Pancreas (tissue), 10 donors: ENCODE data around the gene PRSS35. TPM values are rescaled to one million over a fixed set of nuclear protein-coding genes. Genes with fewer than 3 reads are reported as not detected.
"Not testable (repeated sequence)": the region's sequence is repeated elsewhere in the genome, so short reads cannot be mapped to it uniquely, and the experiment has no call there.

ENCODE experiments used
- ATAC-seq, 4 donors: fragments of 200-7000 bp; cut with Tn5 transposase; one replicate each; pipeline versions ENCODE4 v1.8.0 to v1.9.1; 2020; ENCODE audit warnings: mild to moderate bottlenecking in 4 of 4, moderate library complexity in 4 of 4
- DNase-seq, 6 donors: peaks; one replicate each; pipeline ENCODE4 v3.0.0-alpha.2; 2020
- FAIRE-seq: peaks from 2 replicates; lab custom pipeline; 2012; peaks lifted over from hg19 to GRCh38; lab: Jason Lieb, UNC
- H3K27ac ChIP-seq, 4 donors: fragments of 200-600 bp; sonication (generic); 1 replicate in 3 of 4; 2 replicates in 1 of 4; pipeline versions ENCODE4 v1.5.0 to v1.8.0; 2020
- H3K27me3 ChIP-seq, 4 donors: fragments of 200-600 bp; one replicate each; pipeline ENCODE4 v1.8.0; 2021
- H3K36me3 ChIP-seq, 3 donors: fragments of 200-600 bp; sonication (generic) in 1 of 3; one replicate each; pipeline versions ENCODE4 v1.5.0 to v1.8.0; 2020 to 2021
- H3K4me1 ChIP-seq, 3 donors: fragments of 200-600 bp; one replicate each; pipeline ENCODE4 v1.8.0; 2021
- H3K4me3 ChIP-seq, 4 donors: fragments of 200-600 bp; sonication (generic) in 2 of 4; one replicate each; pipeline versions ENCODE4 v1.5.0 to v1.8.0; 2020 to 2021
- H3K9me3 ChIP-seq, 4 donors: fragments of 200-600 bp; one replicate each; pipeline ENCODE4 v1.8.0; 2021
- WGBS, 2 donors: extraction: QIAGEN DNeasy Blood & Tissue Kit; methylation state at CpG; one replicate each; pipeline ENCODE4 v1.1.7; 2013; 5-methylcytosine and 5-hydroxymethylcytosine counted together
- intact Hi-C, 3 donors: fragments of 100-400 bp; cut with DNase I; formaldehyde crosslinking; loops; one replicate each; pipeline versions ENCODE4 v1.11.1 to v1.14.2; 2022
- polyA plus RNA-seq, 2 donors: library from polyadenylated mRNA; stranded (reverse); fragments of 200-250 nt; gene quantifications; one replicate each; pipeline ENCODE4 v1.2.3, GENCODE V29; 2013
- total RNA-seq, 6 donors: library from RNA; stranded (reverse); fragmentation: NEBNext Ultra II Directional in 4 of 6; extraction: Animal tissue kit (Norgen Biotek cat#: 25700) in 4 of 6; gene quantifications; one replicate each; pipeline versions ENCODE4 v1.2.1 to v1.2.4, GENCODE V29; 2021 to 2023
- TF ChIP-seq, protein P1 (sequence below), 4 donors: fragments of 200-600 bp; sonication (generic) in 3 of 4; IDR thresholded peaks; one replicate each; pipeline versions ENCODE4 v1.5.0 to v1.8.0; 2021; ENCODE audit warnings: antibody characterized with exemption in 4 of 4
- donor health status: healthy with polysubstance abuse.
- donor health status: DM: no; HTN: no; CAD: no; lungs with moderate emphysema.
- donor health status: DM: no; HTN: no; CAD: no.
- donor health status: control.
- donor health status: control.
- donor health status: Bipolar disorder and iron deficiency.
- donor health status: DM: yes; HTN: yes; CAD: no.
- donor health status: DM: no; HTN: no; CAD: no.
- donor health status: DM: no; HTN: no; CAD: no.
- donor health status: DM: yes; HTN: yes; CAD: no.

Gene PRSS35
- total and polyA plus RNA-seq, 8 donors, result 0.12 to 0.46 (median 0.33) TPM

DNA sequence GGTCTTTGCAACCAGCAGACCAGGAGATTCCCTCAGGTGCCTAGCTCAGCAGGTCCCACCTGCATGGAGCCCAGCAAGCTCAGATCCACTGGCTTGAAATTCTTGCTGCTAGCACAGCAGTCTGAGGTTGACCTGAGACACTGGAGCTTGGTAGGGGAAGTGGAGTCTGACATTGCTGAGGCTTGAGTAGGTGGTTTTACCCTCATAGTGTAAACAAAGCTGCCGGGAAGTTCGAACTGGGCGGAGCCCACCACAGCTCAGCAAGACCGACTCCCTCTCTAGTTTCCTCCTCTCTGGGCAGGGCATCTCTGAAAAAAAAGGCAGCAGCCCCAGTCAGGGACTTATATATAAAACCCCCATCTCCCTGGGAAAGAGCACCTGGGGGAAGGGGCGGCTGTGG is 34.3 kb downstream of the PRSS35 start:
- Histone ChIP-seq H3K27ac (no peak overlapping the region), H3K4me1 (no peaks in the 10 kb centered on the region), H3K27me3 (no peaks in the 10 kb centered on the region), H3K4me3 (no peak overlapping the region), H3K9me3 (no peaks in the 10 kb centered on the region), H3K36me3 (no peaks in the 10 kb centered on the region)
- WGBS, 2 donors, result 28 to 33% methylated on average over 5 of the region's 5 CpGs
- intact Hi-C loops, result no loop called here
- no peak for FAIRE-seq
- TF ChIP-seq, protein P1, sequence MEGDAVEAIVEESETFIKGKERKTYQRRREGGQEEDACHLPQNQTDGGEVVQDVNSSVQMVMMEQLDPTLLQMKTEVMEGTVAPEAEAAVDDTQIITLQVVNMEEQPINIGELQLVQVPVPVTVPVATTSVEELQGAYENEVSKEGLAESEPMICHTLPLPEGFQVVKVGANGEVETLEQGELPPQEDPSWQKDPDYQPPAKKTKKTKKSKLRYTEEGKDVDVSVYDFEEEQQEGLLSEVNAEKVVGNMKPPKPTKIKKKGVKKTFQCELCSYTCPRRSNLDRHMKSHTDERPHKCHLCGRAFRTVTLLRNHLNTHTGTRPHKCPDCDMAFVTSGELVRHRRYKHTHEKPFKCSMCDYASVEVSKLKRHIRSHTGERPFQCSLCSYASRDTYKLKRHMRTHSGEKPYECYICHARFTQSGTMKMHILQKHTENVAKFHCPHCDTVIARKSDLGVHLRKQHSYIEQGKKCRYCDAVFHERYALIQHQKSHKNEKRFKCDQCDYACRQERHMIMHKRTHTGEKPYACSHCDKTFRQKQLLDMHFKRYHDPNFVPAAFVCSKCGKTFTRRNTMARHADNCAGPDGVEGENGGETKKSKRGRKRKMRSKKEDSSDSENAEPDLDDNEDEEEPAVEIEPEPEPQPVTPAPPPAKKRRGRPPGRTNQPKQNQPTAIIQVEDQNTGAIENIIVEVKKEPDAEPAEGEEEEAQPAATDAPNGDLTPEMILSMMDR (IDR thresholded peaks at IDR 0.05), result no peak
- no peak for ATAC-seq
- no peak for DNase-seq

DNA sequence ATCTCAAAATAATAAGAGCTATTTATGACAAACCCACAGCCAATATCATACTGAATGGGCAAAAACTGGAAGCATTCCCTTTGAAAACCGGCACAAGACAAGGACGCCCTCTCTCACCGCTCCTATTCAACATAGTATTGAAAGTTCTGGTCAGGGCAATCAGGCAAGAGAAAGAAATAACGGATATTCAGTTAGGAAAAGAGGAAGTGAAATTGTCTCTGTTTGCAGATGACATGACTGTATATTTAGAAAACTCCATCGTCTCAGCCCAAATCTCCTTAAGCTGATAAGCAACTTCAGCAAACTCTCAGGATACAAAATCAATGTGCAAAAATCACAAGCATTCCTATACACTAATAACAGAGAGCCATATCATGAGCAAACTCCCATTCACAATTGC is 38.1 kb downstream of the PRSS35 start:
- DNase-seq, H3K27me3 ChIP-seq, H3K36me3 ChIP-seq, intact Hi-C loops, H3K4me3 ChIP-seq, H3K9me3 ChIP-seq, ATAC-seq, H3K27ac ChIP-seq, FAIRE-seq, H3K4me1 ChIP-seq: not testable (repeated sequence)
- WGBS, 2 donors, result 50 to 52% methylated on average over 5 of the region's 5 CpGs

DNA sequence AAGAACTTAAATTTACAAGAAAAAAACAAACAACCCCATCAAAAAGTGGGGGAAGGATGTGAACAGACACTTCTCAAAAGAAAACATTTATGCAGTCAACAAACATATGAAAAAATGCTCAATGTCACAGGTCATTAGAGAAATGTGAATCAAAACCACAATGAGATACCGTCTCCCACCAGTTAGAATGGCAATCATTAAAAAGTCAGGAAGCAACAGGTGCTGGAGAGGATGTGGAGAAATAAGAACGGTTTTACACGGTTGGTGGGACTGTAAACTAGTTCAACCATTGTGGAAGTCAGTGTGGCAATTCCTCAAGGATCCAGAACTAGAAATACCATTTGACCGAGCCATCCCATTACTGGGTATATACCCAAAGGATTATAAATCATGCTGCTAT is 39.4 kb downstream of the PRSS35 start:
- ATAC-seq, H3K27ac ChIP-seq, H3K27me3 ChIP-seq, H3K4me3 ChIP-seq, H3K4me1 ChIP-seq, H3K36me3 ChIP-seq, H3K9me3 ChIP-seq, FAIRE-seq, intact Hi-C loops, DNase-seq: not testable (repeated sequence)
- 79 to 90% methylated on average over 4 of the region's 4 CpGs for WGBS, 2 donors

DNA sequence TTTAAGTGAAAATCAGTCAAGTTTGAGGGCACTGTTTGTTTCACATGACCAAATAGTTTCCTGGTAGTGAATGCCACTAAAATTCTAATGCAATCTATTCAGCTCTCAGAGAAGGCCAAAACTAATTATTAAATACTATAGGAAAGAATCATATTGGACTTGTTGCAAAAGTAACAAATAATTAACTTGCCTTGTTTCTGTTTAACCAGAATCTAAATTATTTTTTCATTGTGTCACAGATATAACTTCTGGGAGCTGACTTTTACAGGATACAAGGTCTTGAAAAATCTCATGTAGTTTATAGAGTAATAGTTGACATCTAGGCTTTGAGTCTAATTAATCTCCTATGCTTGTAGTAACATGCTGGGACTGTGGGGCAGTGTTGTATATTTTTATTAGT is 44.5 kb downstream of the PRSS35 start:
- no peak overlapping the region for H3K4me3 ChIP-seq
- DNase-seq, result no peak
- H3K4me1 ChIP-seq, result no peaks in the 10 kb centered on the region
- no peak for FAIRE-seq
- intact Hi-C loops, result no loop called here
- H3K27me3 ChIP-seq, result no peaks in the 10 kb centered on the region
- H3K36me3 ChIP-seq, result no peaks in the 10 kb centered on the region
- TF ChIP-seq, protein P1 (IDR thresholded peaks at IDR 0.05), result no peak
- ATAC-seq, result no peak
- H3K27ac ChIP-seq, result no peak overlapping the region
- no peaks in the 10 kb centered on the region for H3K9me3 ChIP-seq

DNA sequence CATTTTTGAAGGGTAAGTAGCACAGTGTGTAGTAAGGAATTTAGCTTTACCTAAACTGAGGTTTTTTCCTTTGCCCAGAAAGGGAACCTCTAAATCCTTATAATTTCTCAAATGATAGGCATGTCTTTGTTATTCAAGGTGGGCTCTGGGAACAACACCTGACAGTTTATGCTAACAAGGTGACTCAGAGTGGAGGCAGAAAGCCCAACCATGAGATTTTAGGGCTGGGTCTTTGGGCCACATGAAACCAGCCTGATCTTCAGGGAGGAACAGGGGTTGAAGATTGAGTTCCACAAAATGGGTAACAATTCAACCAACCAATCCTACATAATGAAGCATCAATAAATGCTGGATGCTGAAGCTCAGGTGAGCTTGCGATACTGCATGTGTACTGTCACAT is 46.6 kb downstream of the PRSS35 start:
- 88 to 100% methylated on average over 1 of the region's 1 CpG for WGBS, 2 donors
- FAIRE-seq (no peak), ATAC-seq (no peak), DNase-seq (no peak)
- TF ChIP-seq, protein P1 (IDR thresholded peaks at IDR 0.05), result no peak
- Histone ChIP-seq H3K27ac (no peak overlapping the region), H3K4me3 (no peak overlapping the region), H3K4me1 (no peaks in the 10 kb centered on the region), H3K27me3 (no peaks in the 10 kb centered on the region), H3K9me3 (no peaks in the 10 kb centered on the region), H3K36me3 (no peaks in the 10 kb centered on the region)
- intact Hi-C loops, result no loop called here

DNA sequence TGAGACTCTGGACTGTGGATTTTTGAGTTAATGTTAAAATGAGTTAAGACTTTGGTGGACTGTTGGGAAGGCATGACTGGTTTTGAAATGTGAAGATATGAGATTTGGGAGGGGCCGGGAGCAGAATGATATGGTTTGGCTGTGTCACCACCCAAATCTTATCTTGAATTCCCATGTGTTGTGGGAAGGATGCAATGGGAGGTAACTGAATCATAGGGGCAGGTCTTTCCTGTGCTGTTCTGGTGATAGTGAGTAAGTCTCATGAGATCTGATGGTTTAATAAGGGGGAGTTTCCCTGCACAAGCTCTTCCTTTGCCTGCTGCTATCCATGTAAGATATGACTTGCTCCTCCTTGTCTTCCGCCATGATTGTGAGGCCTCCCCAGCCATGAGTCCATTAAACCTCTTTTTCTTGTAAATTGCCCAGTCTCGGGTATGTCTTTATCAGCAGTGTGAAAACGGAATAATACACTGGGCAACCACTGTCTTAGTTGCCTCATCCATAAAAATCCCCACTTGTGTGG is 59.4 kb downstream of the PRSS35 start:
- intact Hi-C loops, H3K27ac ChIP-seq, H3K36me3 ChIP-seq, ATAC-seq, DNase-seq, H3K9me3 ChIP-seq, H3K4me3 ChIP-seq, H3K4me1 ChIP-seq, FAIRE-seq, H3K27me3 ChIP-seq: not testable (repeated sequence)
- 55 to 67% methylated on average over 4 of the region's 4 CpGs for WGBS, 2 donors
